OCI-LY3 (cell line): ENCODE data around the gene SLC25A18.

Source experiments
- CTCF ChIP-seq: fragments of 200-600, 300-600 bp; sonication (generic); IDR thresholded peaks from 2 replicates; pipeline ENCODE4 v1.5.1; 2014; ENCODE audit warnings: antibody characterized with exemption, low read length, low read depth
- EZH2phosphoT487 ChIP-seq: fragments of 200-600 bp; shearing (Covaris generic); IDR thresholded peaks from 2 replicates; pipeline ENCODE4 v1.6.1; 2018; ENCODE audit warnings: antibody characterized with exemption, mixed run types, low read depth

GRCh38 chr22:17549655-17550054 lies 13.6 kb upstream of the SLC25A18 start:
- TF ChIP-seq CTCF: no peak
- TF ChIP-seq EZH2phosphoT487: no peak
